K562 (cell line): ENCODE data around the gene SPRED2. TPM values are rescaled to one million over a fixed set of nuclear protein-coding genes. Genes with fewer than 3 reads are reported as not detected.

Experiments
- ARID1B ChIP-seq: fragments of 450-650 bp; IDR thresholded peaks from 2 replicates; pipeline ENCODE4 v1.6.1; 2016; ENCODE audit warnings: antibody characterized with exemption, mild to moderate bottlenecking, inconsistent platforms
- ATF7 ChIP-seq: fragments of 450-650 bp; IDR thresholded peaks from 2 replicates; pipeline ENCODE4 v1.7.1; 2014; ENCODE audit warnings: mild to moderate bottlenecking, moderate library complexity
- CREM ChIP-seq: IDR thresholded peaks from 2 replicates; pipeline ENCODE4 v1.6.1; 2014; ENCODE audit warnings: antibody characterized with exemption, low read depth
- DNMT1 ChIP-seq: fragments of 450-650 bp; IDR thresholded peaks from 2 replicates; pipeline ENCODE4 v1.6.1; 2016; ENCODE audit warnings: antibody characterized with exemption, mild to moderate bottlenecking
- EP300 ChIP-seq: IDR thresholded peaks from 2 replicates; pipeline ENCODE4 v1.6.1; 2012; ENCODE audit warnings: low read length, improper control_type of control experiment
- HBP1 ChIP-seq: fragments of 450-650 bp; formaldehyde crosslinking; IDR thresholded peaks from 2 replicates; pipeline ENCODE4 v1.4.0; 2022; ENCODE audit warnings: missing genetic modification characterization
- JUN ChIP-seq, 2 experiments: sonication (generic) in 1 of 2; formaldehyde crosslinking in 1 of 2; IDR thresholded peaks; 2 replicates each; pipeline versions ENCODE4 v1.6.1 to v1.8.0; 2012 to 2022; ENCODE audit warnings: borderline replicate concordance in 2 of 2, mild to moderate bottlenecking in 2 of 2, improper control_type of control experiment in 1 of 2, low read depth in 1 of 2, low read length in 1 of 2, missing genetic modification reagents in 1 of 2
- JUND ChIP-seq, 2 experiments: IDR thresholded peaks; 2 replicates in 1 of 2; 3 replicates in 1 of 2; pipeline ENCODE4 v1.6.1; 2011; ENCODE audit warnings: borderline replicate concordance in 2 of 2, low read depth in 2 of 2, low read length in 2 of 2, improper control_type of control experiment in 1 of 2, missing biosample characterization in 1 of 2, missing genetic modification characterization in 1 of 2, missing genetic modification reagents in 1 of 2
- MTA1 ChIP-seq: fragments of 450-650 bp; IDR thresholded peaks from 2 replicates; pipeline ENCODE4 v1.6.1; 2017; ENCODE audit warnings: borderline replicate concordance
- RAD21 ChIP-seq, 2 experiments: fragments of 250-450 bp in 1 of 2; fragments of 450-650 bp in 1 of 2; sonication (Bioruptor Pico) in 1 of 2; formaldehyde crosslinking in 1 of 2; IDR thresholded peaks in 1 of 2; conservative IDR thresholded peaks in 1 of 2; 2 replicates each; pipeline versions ENCODE4 v1.4.0 to v1.8.0; 2020 to 2022; ENCODE audit warnings: mild to moderate bottlenecking in 2 of 2, moderate library complexity in 1 of 2
- ZNF318 ChIP-seq, 2 experiments: fragments of 450-650 bp; IDR thresholded peaks; 2 replicates each; pipeline ENCODE4 v1.6.1; 2016; ENCODE audit warnings: mild to moderate bottlenecking in 2 of 2, borderline replicate concordance in 1 of 2, low read depth in 1 of 2, moderate library complexity in 1 of 2
- polyA plus RNA-seq, 8 experiments: library from polyadenylated mRNA; depleted of rRNA in 4 of 8; stranded (reverse) in 5 of 8; unstranded in 3 of 8; fragments of >200 nt; fragmentation: Nextera tagmentation in 2 of 8; fragmentation: Illumina TruSeq in 1 of 8; extraction: Ambion mirVana in 2 of 8; extraction: Trizol in 1 of 8; gene quantifications; 2 replicates each; pipeline versions ENCODE4 v1.2.1 to v1.2.3, GENCODE V29; 2011 to 2014; ENCODE audit warnings: inconsistent platforms in 1 of 8, missing spikeins in 1 of 8
- total RNA-seq, 7 experiments: library from RNA; depleted of rRNA in 6 of 7; stranded (reverse); fragments of >200 nt in 6 of 7; fragmentation: Illumina TruSeq in 2 of 7; extraction: Trizol in 2 of 7; gene quantifications; 2 replicates each; pipeline versions ENCODE4 v1.2.1 to v1.2.3, GENCODE V29; 2011 to 2021; ENCODE audit warnings: low replicate concordance in 1 of 7
- TF ChIP-seq, protein P1 (sequence below): fragments of 450-650 bp; IDR thresholded peaks from 2 replicates; pipeline ENCODE4 v1.6.1; 2017; ENCODE audit warnings: antibody characterized with exemption, mild to moderate bottlenecking

Gene SPRED2
- total and polyA plus RNA-seq, 9 of the 15 experiments (the other 6 are each of a cell fraction or from before 2014, with no cell fraction given) = 4.6 to 50.8 (median 14.1) TPM

- TF ChIP-seq MTA1 (0 out of 2 replicates have a peak, but pooled peaks have one; percentile 6), EP300 (peak; percentile 40; the same call in 1 of the 2 replicates), JUN (IDR thresholded peaks at IDR 0.05; ENCODE audit: borderline replicate concordance, low read depth, low read length) (peak; percentile 58; the same call in 1 of the 2 replicates), JUN (CRISPR knock-in tag; IDR thresholded peaks at IDR 0.05; ENCODE audit: borderline replicate concordance) (no peak), HBP1 (CRISPR knock-in tag) (no peak), CREM (0 out of 2 replicates have a peak, but pooled peaks have one; percentile 13), ARID1B (peak; percentile 9; the same call in 1 of the 2 replicates), DNMT1 (no peak), ATF7 (peak; percentile 33; the same call in 1 of the 2 replicates), ZNF318 (IDR thresholded peaks at IDR 0.05; ENCODE audit: borderline replicate concordance in 1 of 2, low read depth in 1 of 2) (peak in 1 of 2 experiments; percentile 35; a peak in 1 of 4 replicates), RAD21 (CRISPR knock-in tag; conservative IDR thresholded peaks at IDR 0.05 in 1 of 2, IDR thresholded peaks at IDR 0.05 in 1 of 2) (0 out of 4 replicates have a peak, but pooled peaks of 1 of the 2 experiments have one; percentile 4), JUND (IDR thresholded peaks at IDR 0.05; ENCODE audit: borderline replicate concordance, low read depth, low read length) (peak; percentile 45; the same call in 1 of the 2 replicates), JUND (tag; IDR thresholded peaks at IDR 0.05; ENCODE audit: borderline replicate concordance, low read depth, low read length) (0 out of 3 replicates have a peak, but pooled peaks have one; percentile 7)
- TF ChIP-seq, protein P1, sequence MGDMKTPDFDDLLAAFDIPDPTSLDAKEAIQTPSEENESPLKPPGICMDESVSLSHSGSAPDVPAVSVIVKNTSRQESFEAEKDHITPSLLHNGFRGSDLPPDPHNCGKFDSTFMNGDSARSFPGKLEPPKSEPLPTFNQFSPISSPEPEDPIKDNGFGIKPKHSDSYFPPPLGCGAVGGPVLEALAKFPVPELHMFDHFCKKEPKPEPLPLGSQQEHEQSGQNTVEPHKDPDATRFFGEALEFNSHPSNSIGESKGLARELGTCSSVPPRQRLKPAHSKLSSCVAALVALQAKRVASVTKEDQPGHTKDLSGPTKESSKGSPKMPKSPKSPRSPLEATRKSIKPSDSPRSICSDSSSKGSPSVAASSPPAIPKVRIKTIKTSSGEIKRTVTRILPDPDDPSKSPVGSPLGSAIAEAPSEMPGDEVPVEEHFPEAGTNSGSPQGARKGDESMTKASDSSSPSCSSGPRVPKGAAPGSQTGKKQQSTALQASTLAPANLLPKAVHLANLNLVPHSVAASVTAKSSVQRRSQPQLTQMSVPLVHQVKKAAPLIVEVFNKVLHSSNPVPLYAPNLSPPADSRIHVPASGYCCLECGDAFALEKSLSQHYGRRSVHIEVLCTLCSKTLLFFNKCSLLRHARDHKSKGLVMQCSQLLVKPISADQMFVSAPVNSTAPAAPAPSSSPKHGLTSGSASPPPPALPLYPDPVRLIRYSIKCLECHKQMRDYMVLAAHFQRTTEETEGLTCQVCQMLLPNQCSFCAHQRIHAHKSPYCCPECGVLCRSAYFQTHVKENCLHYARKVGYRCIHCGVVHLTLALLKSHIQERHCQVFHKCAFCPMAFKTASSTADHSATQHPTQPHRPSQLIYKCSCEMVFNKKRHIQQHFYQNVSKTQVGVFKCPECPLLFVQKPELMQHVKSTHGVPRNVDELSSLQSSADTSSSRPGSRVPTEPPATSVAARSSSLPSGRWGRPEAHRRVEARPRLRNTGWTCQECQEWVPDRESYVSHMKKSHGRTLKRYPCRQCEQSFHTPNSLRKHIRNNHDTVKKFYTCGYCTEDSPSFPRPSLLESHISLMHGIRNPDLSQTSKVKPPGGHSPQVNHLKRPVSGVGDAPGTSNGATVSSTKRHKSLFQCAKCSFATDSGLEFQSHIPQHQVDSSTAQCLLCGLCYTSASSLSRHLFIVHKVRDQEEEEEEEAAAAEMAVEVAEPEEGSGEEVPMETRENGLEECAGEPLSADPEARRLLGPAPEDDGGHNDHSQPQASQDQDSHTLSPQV = 0 out of 2 replicates have a peak, but pooled peaks have one; percentile 36
- TF ChIP-seq, all 486 proteins: peak for 18
These were observed 64.9 kb downstream of the SPRED2 start (continued) for GRCh38 chr2:65367524-65367923.
